ENCODE measurements around the gene C1QTNF8.

The C1QTNF8 gene

GRCh38 chr16:1096169-1097082, at the start of gene C1QTNF8:
Gene C1QTNF8 (minus strand): TSS chr16:1096244. CDS start chr16:1094922, 1,322 bp downstream.
- H3K4me2 ChIP-seq (ENCODE audit: low read length): no peak within 1 kb of the TSS
- TF ChIP-seq EZH2phosphoT487 (IDR thresholded peaks at IDR 0.05; ENCODE audit: low read depth): no peak
- no peak for TF ChIP-seq CTCF (IDR thresholded peaks at IDR 0.05; ENCODE audit: low read depth, low read length)
- no peaks in the 10 kb centered on the region for H3K9me3 ChIP-seq (ENCODE audit: insufficient read depth, low read length)
- no peaks in the 10 kb centered on the region for H3K4me1 ChIP-seq (ENCODE audit: low read length)
- no peak within 1 kb of the TSS for H3K4me3 ChIP-seq (ENCODE audit: low read length)
- H2AFZ ChIP-seq (ENCODE audit: low read depth, low read length): no peak within 1 kb of the TSS
- no peaks in the 10 kb centered on the region for H3K27me3 ChIP-seq (ENCODE audit: low read depth, low read length)
- H3K9ac ChIP-seq (ENCODE audit: low read length): no peak within 1 kb of the TSS
- no peaks in the 10 kb centered on the region for H4K20me1 ChIP-seq (ENCODE audit: insufficient read depth, low read length)
- no peak within 1 kb of the TSS for H3K27ac ChIP-seq (ENCODE audit: low read length)
- H3K79me2 ChIP-seq (ENCODE audit: low read length): no peaks in the 10 kb centered on the region
- no peaks in the 10 kb centered on the region for H3K36me3 ChIP-seq (replicated peaks; ENCODE audit: low read depth, low read length)

GRCh38 chr16:1145383-1146100, 49.5 kb upstream of the C1QTNF8 start:
- Histone ChIP-seq H3K9me3 (ENCODE audit: insufficient read depth, low read length) (no peaks in the 10 kb centered on the region), H3K79me2 (ENCODE audit: low read length) (no peaks in the 10 kb centered on the region), H2AFZ (ENCODE audit: low read depth, low read length) (no peak overlapping the region), H4K20me1 (ENCODE audit: insufficient read depth, low read length) (no peaks in the 10 kb centered on the region), H3K4me3 (ENCODE audit: low read length) (no peak overlapping the region), H3K9ac (ENCODE audit: low read length) (no peak overlapping the region), H3K36me3 (replicated peaks; ENCODE audit: low read depth, low read length) (no peaks in the 10 kb centered on the region), H3K27me3 (ENCODE audit: low read depth, low read length) (no peaks in the 10 kb centered on the region), H3K27ac (ENCODE audit: low read length) (no peak overlapping the region), H3K4me1 (ENCODE audit: low read length) (no peaks in the 10 kb centered on the region), H3K4me2 (ENCODE audit: low read length) (no peak overlapping the region)
- no peak for TF ChIP-seq CTCF (IDR thresholded peaks at IDR 0.05; ENCODE audit: low read depth, low read length)
- no peak for TF ChIP-seq EZH2phosphoT487 (IDR thresholded peaks at IDR 0.05; ENCODE audit: low read depth)

- Histone ChIP-seq H3K4me2 (ENCODE audit: low read length) (no peak overlapping the region), H2AFZ (ENCODE audit: low read depth, low read length) (no peak overlapping the region), H3K27me3 (ENCODE audit: low read depth, low read length) (no peaks in the 10 kb centered on the region)
These were observed 48.7 kb upstream of the C1QTNF8 start for GRCh38 chr16:1144476-1145382.

More at GRCh38 chr16:1144476-1145382, 48.7 kb upstream of the C1QTNF8 start:
- no peak overlapping the region for H3K4me3 ChIP-seq (ENCODE audit: low read length)
- no peaks in the 10 kb centered on the region for H3K4me1 ChIP-seq (ENCODE audit: low read length)
- no peak overlapping the region for H3K9ac ChIP-seq (ENCODE audit: low read length)
- no peaks in the 10 kb centered on the region for H3K36me3 ChIP-seq (replicated peaks; ENCODE audit: low read depth, low read length)
- no peak overlapping the region for H3K27ac ChIP-seq (ENCODE audit: low read length)
- no peaks in the 10 kb centered on the region for H4K20me1 ChIP-seq (ENCODE audit: insufficient read depth, low read length)
- TF ChIP-seq CTCF (IDR thresholded peaks at IDR 0.05; ENCODE audit: low read depth, low read length): no peak
- TF ChIP-seq EZH2phosphoT487 (IDR thresholded peaks at IDR 0.05; ENCODE audit: low read depth): no peak
- H3K79me2 ChIP-seq (ENCODE audit: low read length): no peaks in the 10 kb centered on the region
- no peaks in the 10 kb centered on the region for H3K9me3 ChIP-seq (ENCODE audit: insufficient read depth, low read length)

Data from OCI-LY3 (cell line).